ENCODE measurements around the gene DNLZ.
"Not testable (repeated sequence)": the region's sequence is repeated elsewhere in the genome, so short reads cannot be mapped to it uniquely, and the experiment has no call there.

Gene DNLZ

GRCh38 chr9:136358888-136359287, 4.7 kb downstream of the DNLZ start:
- no peak for DNase-seq

GRCh38 chr9:136358016-136358415, 5.5 kb downstream of the DNLZ start:
- no peak for DNase-seq

GRCh38 chr9:136357202-136357725, 6.3 kb downstream of the DNLZ start:
- DNase-seq, result no peak

GRCh38 chr9:136355616-136356557, 7.7 kb downstream of the DNLZ start:
- DNase-seq, result no peak

- no peak for DNase-seq
These were observed 8.9 kb downstream of the DNLZ start for GRCh38 chr9:136354592-136355085.

DNA sequence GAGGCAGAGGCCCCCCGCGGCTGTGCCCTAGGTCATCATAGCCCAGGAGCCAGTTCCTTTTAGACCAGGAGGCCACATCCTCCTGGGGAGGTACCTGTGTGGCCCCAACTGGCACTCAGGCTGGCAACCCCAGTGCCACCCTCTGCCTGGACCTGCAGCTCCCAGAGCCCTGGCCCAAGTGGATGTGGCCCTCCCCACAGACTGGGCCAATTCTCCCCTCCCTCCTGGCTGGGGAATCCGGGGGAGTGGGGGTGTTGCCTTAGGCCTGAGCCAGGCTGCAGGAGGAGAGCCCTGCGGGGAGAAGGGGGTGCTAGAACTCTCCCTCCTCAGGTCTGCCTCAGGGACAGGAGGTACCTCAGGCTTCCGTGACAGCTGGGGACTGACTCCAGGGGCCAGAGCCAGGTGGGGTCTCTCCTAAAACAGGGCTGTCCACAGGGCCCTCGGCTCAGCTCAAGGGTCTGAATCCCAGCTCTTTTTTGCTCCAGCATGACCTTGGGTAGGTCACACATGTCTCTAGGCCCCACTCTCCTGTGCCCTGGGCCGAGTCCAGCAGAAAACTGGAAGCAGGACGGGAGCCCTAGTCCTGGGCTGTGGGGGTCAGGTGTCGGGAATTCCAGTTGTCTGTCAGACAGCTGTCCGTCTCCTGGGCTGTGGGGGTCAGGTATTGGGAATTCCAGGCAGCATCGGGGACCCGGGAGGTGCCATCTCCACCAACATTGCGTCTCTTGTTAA, 9.6 kb downstream of the DNLZ start:
- DNase-seq, result no peak

DNA sequence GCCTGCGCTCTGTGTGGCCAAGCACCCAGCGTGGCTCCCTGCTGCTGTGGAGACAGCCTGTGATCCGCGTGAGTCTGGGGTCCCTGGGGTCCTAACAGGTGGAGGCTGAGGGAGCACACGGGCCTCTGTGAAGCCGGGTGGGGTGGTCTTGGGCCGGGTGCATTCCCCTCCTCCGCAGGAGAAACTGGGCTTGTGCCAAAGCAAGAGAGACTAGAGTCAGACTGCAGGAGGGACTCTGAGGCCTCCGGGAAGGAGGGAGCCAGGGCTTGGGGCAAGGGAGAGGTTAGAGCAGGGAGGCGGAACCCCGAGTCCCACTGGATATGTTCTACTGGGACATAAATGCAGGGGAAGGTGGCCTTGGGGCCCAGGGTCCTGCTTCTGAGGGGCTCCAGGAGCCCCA, 10.5 kb downstream of the DNLZ start:
- DNase-seq, result no peak

DNA sequence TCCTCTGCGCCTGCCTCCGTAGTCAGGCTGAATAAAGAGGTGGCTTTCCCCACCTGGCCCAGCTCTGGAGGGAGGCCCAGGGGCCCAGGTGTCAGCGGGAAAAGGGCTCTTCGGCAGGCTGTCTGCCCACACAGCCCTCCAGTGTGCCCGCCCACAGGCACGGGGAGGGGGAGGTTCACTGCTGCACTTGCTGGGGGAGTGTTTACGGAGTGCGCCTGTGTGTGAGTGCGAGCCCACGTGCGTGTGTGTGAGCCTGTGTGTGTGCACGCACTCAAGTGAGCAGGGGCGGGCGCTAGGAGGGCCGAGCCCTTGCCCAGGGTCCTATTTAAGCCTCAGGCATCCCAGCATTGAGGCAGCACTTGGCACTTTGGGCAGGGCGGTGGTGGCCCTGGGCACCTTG, 10.9 kb downstream of the DNLZ start:
- DNase-seq, result no peak

DNA sequence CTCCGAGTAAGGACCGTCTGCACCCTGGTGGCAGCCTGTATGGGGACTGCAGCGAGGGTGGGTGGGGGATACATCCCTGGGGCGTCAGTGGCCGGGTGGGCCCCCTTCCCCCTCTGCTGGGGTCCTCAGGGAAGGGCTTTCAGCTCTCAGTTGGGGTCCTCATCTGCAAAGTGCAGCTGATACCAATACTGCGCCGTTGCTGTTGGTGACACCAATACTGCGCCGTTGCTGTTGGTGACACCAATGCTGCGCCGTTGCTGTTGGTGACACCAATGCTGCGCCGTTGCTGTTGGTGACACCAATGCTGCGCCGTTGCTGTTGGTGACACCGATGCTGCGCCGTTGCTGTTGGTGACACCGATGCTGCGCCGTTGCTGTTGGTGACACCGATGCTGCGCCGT, 11.7 kb downstream of the DNLZ start:
- not testable (repeated sequence) for DNase-seq

- no peak for DNase-seq
These were observed 12.2 kb downstream of the DNLZ start for GRCh38 chr9:136351252-136351800.

- DNase-seq, result no peak
These were observed 14.0 kb downstream of the DNLZ start for GRCh38 chr9:136349546-136349945.

- no peak for DNase-seq
These were observed 14.9 kb downstream of the DNLZ start for GRCh38 chr9:136348691-136349090.

DNA sequence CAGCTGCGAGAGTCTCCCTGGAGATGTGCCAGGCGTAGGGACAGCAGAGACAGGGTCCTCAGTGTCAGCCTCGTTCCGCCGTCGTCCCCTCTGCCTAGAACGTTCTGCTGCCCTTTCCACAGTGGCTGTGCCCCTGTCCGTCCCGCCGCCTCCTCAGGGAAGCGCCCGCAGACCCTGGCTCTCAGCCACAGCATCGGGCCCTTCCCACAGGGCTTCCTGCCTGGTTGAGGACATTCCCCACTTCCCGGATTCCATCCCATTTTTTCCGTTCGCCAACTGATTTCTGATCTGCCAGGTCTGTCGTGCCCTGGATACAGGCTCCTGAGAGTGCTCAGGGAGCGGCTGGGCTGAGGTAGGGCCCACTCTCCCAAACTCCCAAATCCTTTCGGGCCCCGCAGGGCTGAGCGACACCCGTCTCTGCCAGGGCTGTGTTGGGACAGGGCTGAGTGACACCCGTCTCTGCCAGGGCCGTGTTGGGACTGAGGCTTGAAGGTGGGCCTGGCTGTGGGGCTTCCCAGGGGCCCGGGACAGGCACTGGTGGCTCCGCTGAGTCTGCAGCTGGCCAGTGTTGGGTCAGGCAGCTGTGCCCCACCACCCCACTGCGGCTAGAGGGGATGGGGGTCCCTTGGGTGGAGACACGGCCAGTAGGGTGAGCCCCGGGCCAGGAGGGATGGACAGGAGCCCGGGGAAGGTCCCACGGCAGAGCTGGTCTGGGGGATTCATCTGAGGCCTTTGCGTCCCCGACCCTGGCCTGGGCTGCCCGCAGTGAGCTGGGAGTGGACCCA, 15.9 kb downstream of the DNLZ start:
- DNase-seq, result no peak

DNA sequence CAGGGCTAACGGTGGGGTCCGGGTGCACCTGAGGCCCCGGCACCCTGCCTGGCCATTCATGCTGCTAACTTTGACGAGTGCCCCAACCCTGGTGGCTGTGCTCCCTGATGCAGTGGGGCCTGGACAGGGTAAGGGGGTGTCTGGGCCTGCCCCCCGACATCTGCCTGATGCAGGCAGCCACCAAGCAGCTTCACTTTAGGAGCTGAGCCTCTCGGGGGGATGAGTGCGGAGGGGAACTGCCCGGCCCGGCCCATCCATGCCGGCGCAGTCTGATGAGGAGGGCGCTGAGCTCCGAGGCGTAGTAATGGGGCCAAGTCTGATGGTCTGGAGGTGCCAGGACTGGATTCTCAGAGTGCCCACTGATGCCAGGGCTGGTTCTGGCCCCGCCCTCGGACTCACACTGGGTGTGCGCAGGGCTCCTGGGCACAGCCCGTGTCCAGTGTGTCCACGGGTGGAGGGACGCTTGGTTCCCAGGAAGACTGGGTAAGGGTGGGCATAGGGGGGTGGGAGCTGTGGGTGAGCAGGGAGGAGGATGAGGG, 16.5 kb downstream of the DNLZ start:
- no peak for DNase-seq

DNA sequence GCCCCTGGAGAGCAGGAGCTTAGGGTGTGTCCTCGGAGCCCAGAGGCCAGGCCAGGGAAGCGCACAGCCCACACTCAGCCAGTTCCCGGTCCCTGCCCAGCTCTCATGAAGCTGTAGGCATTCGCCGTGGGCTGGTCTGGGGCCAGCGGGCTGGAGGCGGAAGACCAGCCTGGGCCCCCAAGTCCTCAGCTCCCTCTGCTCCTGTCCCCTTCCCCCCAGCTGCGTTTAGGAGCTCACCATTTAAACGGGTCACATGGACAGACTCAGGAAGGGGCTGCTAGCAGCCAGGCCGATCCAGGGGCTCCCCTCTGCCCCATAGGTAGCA, 17.4 kb downstream of the DNLZ start:
- no peak for DNase-seq

DNA sequence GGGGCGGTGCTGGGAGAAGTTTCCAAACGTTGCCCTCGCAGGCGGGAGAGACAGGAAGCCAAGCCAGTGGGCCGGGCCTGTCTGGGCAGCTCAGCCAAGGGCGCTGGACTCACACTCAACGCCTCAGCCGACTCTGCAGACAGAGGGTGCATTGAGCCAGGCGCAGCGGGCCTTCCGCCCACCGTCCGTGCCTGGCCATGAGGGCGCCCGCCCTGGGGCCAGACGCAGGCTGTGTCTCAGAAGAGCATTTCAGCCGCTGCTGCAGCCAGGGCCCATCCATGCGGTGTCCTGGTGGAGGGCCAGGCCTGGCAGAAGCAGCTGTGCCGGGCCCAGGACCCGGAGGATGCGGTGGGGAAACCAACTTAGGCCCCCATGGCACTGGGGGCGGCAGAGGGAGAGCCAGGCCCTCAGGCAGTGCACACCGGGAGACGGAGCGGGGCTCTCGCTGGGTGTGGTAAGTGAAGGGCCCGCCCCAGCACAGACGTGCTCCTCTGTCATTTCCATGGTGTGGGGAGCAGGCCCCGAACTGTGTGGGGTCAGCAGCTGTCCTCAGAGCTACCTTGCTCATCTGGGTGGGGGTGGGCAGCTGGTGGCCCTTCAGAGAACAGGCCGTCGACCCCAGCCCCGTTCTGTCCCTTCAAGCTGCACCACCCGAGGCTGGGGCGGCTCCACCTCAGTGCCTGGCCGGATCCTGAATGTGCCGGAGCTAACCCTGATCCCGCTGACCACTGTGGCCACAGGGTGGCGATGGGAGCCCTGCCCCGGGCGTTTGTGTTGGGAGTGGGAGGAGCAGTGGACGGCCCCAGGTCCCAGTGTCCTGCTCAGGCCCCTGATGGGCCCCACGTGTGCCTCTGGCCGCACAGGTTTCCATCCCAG, 18.0 kb downstream of the DNLZ start:
- no peak for DNase-seq

DNA sequence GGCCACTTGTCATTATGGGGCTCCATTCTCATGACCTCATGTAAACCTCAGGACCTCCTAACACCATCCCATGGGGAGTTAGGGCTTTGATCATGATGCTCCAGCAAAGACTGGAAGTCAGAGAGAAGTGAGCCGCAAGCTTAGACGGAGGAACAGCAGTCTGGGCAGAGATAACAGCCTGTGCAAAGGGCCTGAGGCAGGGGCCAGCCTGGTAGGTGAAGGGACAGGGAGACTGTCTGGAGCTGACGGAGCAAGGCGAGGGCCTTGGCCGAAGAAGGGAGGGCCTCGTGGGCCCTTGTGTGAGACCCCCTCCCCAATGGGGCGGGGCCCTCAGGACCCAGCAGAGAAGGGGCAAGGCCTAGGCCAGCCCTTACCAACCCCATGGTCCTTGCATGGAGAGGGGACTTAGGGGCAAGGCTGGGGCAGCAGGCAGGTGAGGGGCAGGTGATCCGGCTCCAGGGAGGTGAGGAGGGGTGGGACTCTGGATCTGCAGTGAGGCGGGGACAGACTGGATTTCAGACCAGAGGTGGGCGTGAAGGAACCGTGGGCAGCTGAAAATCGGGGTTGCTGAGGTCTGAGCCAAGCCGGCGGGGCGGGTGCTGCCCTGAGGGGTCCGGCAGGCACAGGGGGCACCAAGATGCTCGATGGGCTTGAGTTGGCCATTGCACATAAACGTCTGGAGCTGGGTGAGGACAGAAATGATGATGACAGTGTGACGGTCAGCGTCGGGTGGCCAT, 18.8 kb downstream of the DNLZ start:
- DNase-seq, result no peak

GRCh38 chr9:136343884-136344269, 19.7 kb downstream of the DNLZ start:
- no peak for DNase-seq

GRCh38 chr9:136343121-136343883, 20.2 kb downstream of the DNLZ start:
- no peak for DNase-seq

All from fibroblast of skin of abdomen (primary cell).